SK-MEL-5 (cell line): ENCODE data around the gene ANGPTL5. TPM values are rescaled to one million over a fixed set of nuclear protein-coding genes. Genes with fewer than 3 reads are reported as not detected.
"Not testable (repeated sequence)": the region's sequence is repeated elsewhere in the genome, so short reads cannot be mapped to it uniquely, and the experiment has no call there.

Experiments
- DNase-seq: peaks from one replicate; pipeline ENCODE4 v3.0.0-alpha.2; 2016; ENCODE audit warnings: low read depth, low spot score
- in situ Hi-C: cut with HindIII; loops from 2 replicates; pipeline ENCODE4 v1.10.0; 2016; ENCODE audit warnings: low sequenced_read_pairs, high pct_unique_total_duplicates, low pct_unique_long_range_greater_than_20kb
- total RNA-seq: library from RNA; depleted of rRNA; stranded (reverse); fragments of >200 nt; shearing (Covaris generic); gene quantifications from 2 replicates; pipeline ENCODE4 v1.2.3, GENCODE V29; 2014

The ANGPTL5 gene
- total RNA-seq, 1 experiment from 2014 or later, result not detected

- no peak for DNase-seq
- in situ Hi-C loops, result no loop called here
These were observed 3.5 kb downstream of the ANGPTL5 start for GRCh38 chr11:101912823-101913284.

- DNase-seq, result no peak
- in situ Hi-C loops, result no loop called here
These were observed 7.2 kb downstream of the ANGPTL5 start for GRCh38 chr11:101909087-101909486.

- no peak for DNase-seq
- in situ Hi-C loops, result no loop called here
These were observed 8.5 kb downstream of the ANGPTL5 start for GRCh38 chr11:101907815-101908214.

- no peak for DNase-seq
- in situ Hi-C loops, result no loop called here
These were observed 21.8 kb downstream of the ANGPTL5 start for GRCh38 chr11:101894505-101894904.

GRCh38 chr11:101889767-101890166, 26.6 kb downstream of the ANGPTL5 start:
- in situ Hi-C loops, result no loop called here
- no peak for DNase-seq

- in situ Hi-C loops, result no loop called here
- no peak for DNase-seq
These were observed 30.7 kb downstream of the ANGPTL5 start for GRCh38 chr11:101885631-101886030.

GRCh38 chr11:101881586-101881985, 34.7 kb downstream of the ANGPTL5 start:
- no peak for DNase-seq
- in situ Hi-C loops, result no loop called here

GRCh38 chr11:101880222-101880621, 36.1 kb downstream of the ANGPTL5 start:
- DNase-seq, result peak; percentile 57
- in situ Hi-C loops, result no loop called here

GRCh38 chr11:101872171-101872882, 44.0 kb downstream of the ANGPTL5 start:
- in situ Hi-C loops, result no loop called here
- no peak for DNase-seq

- in situ Hi-C loops, result no loop called here
- no peak for DNase-seq
These were observed 45.8 kb downstream of the ANGPTL5 start for GRCh38 chr11:101870510-101870909.

- in situ Hi-C loops, result no loop called here
- no peak for DNase-seq
These were observed 48.4 kb downstream of the ANGPTL5 start for GRCh38 chr11:101867951-101868350.

- in situ Hi-C loops, result no loop called here
- no peak for DNase-seq
These were observed 49.5 kb downstream of the ANGPTL5 start for GRCh38 chr11:101866619-101867491.

GRCh38 chr11:101864098-101864497, 52.2 kb downstream of the ANGPTL5 start:
- DNase-seq, result no peak
- in situ Hi-C loops, result no loop called here

GRCh38 chr11:101863361-101863760, 53.0 kb downstream of the ANGPTL5 start:
- in situ Hi-C loops, result no loop called here
- no peak for DNase-seq

- in situ Hi-C loops, result no loop called here
- DNase-seq, result peak; percentile 61
These were observed 53.7 kb downstream of the ANGPTL5 start for GRCh38 chr11:101862391-101863233.

- peak; percentile 70 for DNase-seq
- in situ Hi-C loops, result no loop called here
These were observed 55.5 kb downstream of the ANGPTL5 start for GRCh38 chr11:101860696-101861427.

GRCh38 chr11:101852260-101852659, 64.1 kb downstream of the ANGPTL5 start:
- peak; percentile 64 for DNase-seq
- in situ Hi-C loops, result not testable (repeated sequence)
